Right atrium auricular region (tissue), 2 donors: ENCODE results near the gene SLC16A3. TPM values are rescaled to one million over a fixed set of nuclear protein-coding genes. Genes with fewer than 3 reads are reported as not detected.

Source experiments
- DNase-seq: peaks from one replicate; pipeline ENCODE4 v3.0.0-alpha.2; 2019; ENCODE audit warnings: low spot score
- H3K27ac ChIP-seq, 2 donors: fragments of 200-600 bp; sonication (generic); 1 replicate in 1 of 2; 2 replicates in 1 of 2; pipeline ENCODE4 v1.5.1; 2016 to 2019
- H3K27me3 ChIP-seq, 2 donors: fragments of 200-600 bp; sonication (generic); one replicate each; pipeline versions ENCODE4 v1.5.1 to v1.6.0; 2017 to 2019
- H3K36me3 ChIP-seq: fragments of 200-600 bp; sonication (generic); one replicate; pipeline ENCODE4 v1.5.1; 2016
- H3K4me1 ChIP-seq, 2 donors: fragments of 200-600 bp; sonication (generic); one replicate each; pipeline versions ENCODE4 v1.5.1 to v1.6.0; 2017 to 2019
- H3K4me3 ChIP-seq, 2 donors: fragments of 200-600 bp; sonication (generic); 1 replicate in 1 of 2; 2 replicates in 1 of 2; pipeline ENCODE4 v1.5.1; 2017 to 2019; ENCODE audit warnings: mild to moderate bottlenecking in 1 of 2, moderate library complexity in 1 of 2
- H3K9me3 ChIP-seq, 2 donors: fragments of 200-600 bp; sonication (generic); one replicate each; pipeline ENCODE4 v1.5.1; 2019
- CTCF ChIP-seq, 2 donors: fragments of 200-600 bp; sonication (generic); IDR thresholded peaks; one replicate each; pipeline ENCODE4 v1.5.1; 2019; ENCODE audit warnings: antibody characterized with exemption in 2 of 2
- total RNA-seq, 2 donors: library from RNA; depleted of rRNA; stranded (reverse); fragments of >200 nt; gene quantifications; one replicate each; pipeline ENCODE4 v1.1.0, GENCODE V29; 2016

The SLC16A3 gene
- total RNA-seq, 2 donors from 2014 or later = 5.0 to 19.5 TPM

- Histone ChIP-seq H3K27ac (no peak overlapping the region), H3K9me3 (no peaks in the 10 kb centered on the region), H3K4me1 (peaks cover 0 to 11% of the 10 kb centered on the region in 2 donors), H3K36me3 (no peaks in the 10 kb centered on the region), H3K4me3 (no peak overlapping the region), H3K27me3 (no peaks in the 10 kb centered on the region)
- TF ChIP-seq CTCF (IDR thresholded peaks at IDR 0.05) = no peak
- DNase-seq = no peak
Observed at GRCh38 chr17:82281502-82282238, 52.8 kb downstream of the SLC16A3 start.

- no peaks in the 10 kb centered on the region for H3K27me3 ChIP-seq
- peaks cover 0 to 11% of the 10 kb centered on the region in 2 donors for H3K4me1 ChIP-seq
- no peak for TF ChIP-seq CTCF (IDR thresholded peaks at IDR 0.05)
- no peaks in the 10 kb centered on the region for H3K9me3 ChIP-seq
- no peak for DNase-seq
- no peak overlapping the region for H3K4me3 ChIP-seq
- H3K27ac ChIP-seq = no peak overlapping the region
- H3K36me3 ChIP-seq = no peaks in the 10 kb centered on the region
Observed at GRCh38 chr17:82282239-82283207, 53.7 kb downstream of the SLC16A3 start.

GRCh38 chr17:82283208-82283749, 54.4 kb downstream of the SLC16A3 start:
- Histone ChIP-seq H3K36me3 (no peaks in the 10 kb centered on the region), H3K4me1 (peaks cover 0 to 11% of the 10 kb centered on the region in 2 donors), H3K27me3 (no peaks in the 10 kb centered on the region), H3K9me3 (no peaks in the 10 kb centered on the region), H3K27ac (no peak overlapping the region), H3K4me3 (no peak overlapping the region)
- no peak for TF ChIP-seq CTCF (IDR thresholded peaks at IDR 0.05)
- DNase-seq = no peak

GRCh38 chr17:82285141-82285540, 56.3 kb downstream of the SLC16A3 start:
- no peaks in the 10 kb centered on the region for H3K36me3 ChIP-seq
- no peak for TF ChIP-seq CTCF (IDR thresholded peaks at IDR 0.05)
- no peak overlapping the region for H3K4me3 ChIP-seq
- no peak overlapping the region for H3K27ac ChIP-seq
- no peaks in the 10 kb centered on the region for H3K27me3 ChIP-seq
- no peak for DNase-seq
- no peaks in the 10 kb centered on the region for H3K9me3 ChIP-seq
- H3K4me1 ChIP-seq = peaks cover 0 to 11% of the 10 kb centered on the region in 2 donors

GRCh38 chr17:82287013-82287867, 58.4 kb downstream of the SLC16A3 start:
- Histone ChIP-seq H3K4me1 (peaks cover 0 to 14% of the 10 kb centered on the region in 2 donors), H3K27me3 (no peaks in the 10 kb centered on the region), H3K9me3 (no peaks in the 10 kb centered on the region), H3K36me3 (no peaks in the 10 kb centered on the region), H3K4me3 (no peak overlapping the region), H3K27ac (peak overlapping the region in 1 of 2 donors; percentile 66)
- no peak for TF ChIP-seq CTCF (IDR thresholded peaks at IDR 0.05)
- no peak for DNase-seq
